Measurements from ENCODE around the gene NUP50.

Gene NUP50

DNA sequence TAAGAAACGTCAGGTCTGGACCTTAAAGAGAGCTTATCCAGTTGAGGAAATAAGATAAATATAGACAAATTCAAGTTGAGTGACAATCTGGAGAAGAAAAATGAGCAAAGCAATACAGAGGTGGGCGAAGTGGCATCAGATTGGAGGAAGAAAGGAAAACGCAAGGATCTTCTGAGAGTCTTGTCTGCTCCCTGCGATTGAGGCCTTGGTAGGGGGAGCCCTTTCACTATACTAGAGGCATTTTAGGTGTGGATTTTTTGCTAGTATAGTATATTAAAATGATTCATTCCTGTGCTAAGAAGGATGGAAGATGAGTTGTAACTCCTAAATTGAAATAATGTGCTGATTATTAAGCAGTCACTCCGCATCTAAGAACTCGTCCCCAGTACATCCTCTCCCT, 8.1 kb downstream of the NUP50 start:
- TF ChIP-seq, protein P1, sequence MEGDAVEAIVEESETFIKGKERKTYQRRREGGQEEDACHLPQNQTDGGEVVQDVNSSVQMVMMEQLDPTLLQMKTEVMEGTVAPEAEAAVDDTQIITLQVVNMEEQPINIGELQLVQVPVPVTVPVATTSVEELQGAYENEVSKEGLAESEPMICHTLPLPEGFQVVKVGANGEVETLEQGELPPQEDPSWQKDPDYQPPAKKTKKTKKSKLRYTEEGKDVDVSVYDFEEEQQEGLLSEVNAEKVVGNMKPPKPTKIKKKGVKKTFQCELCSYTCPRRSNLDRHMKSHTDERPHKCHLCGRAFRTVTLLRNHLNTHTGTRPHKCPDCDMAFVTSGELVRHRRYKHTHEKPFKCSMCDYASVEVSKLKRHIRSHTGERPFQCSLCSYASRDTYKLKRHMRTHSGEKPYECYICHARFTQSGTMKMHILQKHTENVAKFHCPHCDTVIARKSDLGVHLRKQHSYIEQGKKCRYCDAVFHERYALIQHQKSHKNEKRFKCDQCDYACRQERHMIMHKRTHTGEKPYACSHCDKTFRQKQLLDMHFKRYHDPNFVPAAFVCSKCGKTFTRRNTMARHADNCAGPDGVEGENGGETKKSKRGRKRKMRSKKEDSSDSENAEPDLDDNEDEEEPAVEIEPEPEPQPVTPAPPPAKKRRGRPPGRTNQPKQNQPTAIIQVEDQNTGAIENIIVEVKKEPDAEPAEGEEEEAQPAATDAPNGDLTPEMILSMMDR (IDR thresholded peaks at IDR 0.05; ENCODE audit: extremely low read depth, missing control alignments): no peak
- no peak for DNase-seq (ENCODE audit: low spot score)

DNA sequence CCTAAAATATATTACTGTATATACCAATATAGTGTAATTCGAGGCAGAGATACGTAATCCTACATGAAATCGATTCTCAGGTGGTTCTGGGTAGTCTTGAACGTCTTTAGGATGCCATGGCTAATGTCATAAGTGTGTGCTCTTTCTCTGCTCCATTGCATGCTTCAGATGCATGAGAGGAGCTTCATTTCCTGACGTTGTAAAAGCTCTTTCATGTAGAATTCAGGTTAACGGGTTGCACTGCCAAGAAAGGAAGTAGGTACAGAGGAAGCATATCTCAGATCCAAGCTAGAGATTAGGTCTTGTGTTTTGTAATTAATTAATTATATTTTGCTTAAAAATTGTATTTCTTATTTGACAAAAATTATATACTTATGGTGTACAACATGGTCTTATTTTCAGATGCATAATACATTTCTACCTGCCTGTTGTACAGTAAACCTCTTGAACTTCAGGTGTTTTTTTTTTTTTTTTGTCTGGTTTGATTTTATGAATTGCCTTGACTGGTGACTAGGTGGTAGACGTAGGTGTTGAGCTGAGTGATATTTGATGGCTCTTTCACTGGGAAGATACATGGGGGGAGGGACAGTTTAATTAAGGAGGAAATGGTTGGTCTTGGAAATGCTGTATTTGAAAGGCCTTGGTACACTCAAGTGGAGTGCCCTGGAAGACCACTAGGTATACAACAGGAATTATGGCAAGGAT, 9.3 kb downstream of the NUP50 start:
- no peak for DNase-seq (ENCODE audit: low spot score)
- TF ChIP-seq, protein P1 (IDR thresholded peaks at IDR 0.05; ENCODE audit: extremely low read depth, missing control alignments): no peak

DNA sequence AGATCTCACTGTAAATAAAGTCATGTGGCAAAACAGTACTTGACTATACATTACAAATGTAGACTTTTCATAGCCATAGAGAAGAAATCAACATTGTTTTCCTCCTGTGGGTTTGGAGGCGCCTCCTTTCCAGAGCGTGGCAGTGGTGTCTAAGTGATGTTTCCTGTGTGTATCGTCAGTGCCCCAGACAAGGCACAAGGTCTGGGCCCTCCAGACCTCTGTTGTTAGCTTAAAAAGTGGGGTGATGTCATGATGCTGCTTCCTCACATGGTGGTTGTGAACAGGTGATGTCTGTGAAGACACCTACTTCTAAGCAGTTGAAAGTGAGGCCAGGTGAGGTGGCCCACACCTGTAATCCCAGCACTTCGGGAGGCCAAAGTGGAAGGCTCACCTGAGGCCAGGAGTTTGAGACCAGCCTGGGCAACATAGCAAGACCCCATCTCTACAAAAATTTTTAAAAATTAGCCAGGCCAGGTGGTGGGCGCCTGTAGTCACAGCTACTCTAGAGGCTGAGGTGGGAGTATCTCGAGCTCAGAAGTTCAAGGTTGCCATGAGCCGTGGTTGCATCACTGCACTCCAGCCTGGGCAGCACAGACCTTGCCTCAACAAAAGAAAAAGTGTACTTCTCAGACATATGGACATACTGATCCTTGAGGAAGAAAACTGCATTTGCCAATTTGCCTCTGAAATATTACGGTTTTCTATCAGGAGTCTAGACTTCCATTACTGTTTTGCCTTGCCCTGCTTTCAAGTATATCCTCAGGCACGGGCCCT, 15.7 kb downstream of the NUP50 start:
- DNase-seq (ENCODE audit: low spot score): no peak
- TF ChIP-seq, protein P1 (IDR thresholded peaks at IDR 0.05; ENCODE audit: extremely low read depth, missing control alignments): no peak

DNA sequence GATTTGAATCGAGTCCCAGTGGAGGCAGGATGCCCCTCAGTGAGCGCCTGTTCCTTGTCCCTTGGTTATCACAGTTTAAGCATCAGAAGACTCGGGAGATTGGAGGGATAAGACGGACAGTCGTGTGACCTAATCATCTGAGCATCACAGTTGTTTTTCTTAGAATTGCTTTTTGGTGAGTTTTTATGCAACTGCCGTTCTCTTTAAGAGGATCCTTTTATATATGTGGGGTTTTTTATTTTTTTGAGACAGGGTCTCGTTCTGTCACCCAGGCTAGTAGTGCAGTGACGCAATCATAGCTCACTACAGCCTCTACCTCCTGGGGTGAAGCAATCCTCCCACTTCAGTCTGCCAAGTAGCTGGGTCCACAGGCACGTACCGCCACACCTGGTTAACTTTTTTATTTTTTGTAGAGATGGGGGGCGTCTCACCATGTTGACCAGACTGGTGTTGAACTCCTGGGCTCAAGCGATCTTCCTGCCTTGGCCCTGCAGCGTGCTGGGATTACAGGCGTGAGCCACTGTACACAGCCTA, 16.5 kb downstream of the NUP50 start:
- TF ChIP-seq, protein P1 (IDR thresholded peaks at IDR 0.05; ENCODE audit: extremely low read depth, missing control alignments): no peak
- DNase-seq (ENCODE audit: low spot score): no peak

DNA sequence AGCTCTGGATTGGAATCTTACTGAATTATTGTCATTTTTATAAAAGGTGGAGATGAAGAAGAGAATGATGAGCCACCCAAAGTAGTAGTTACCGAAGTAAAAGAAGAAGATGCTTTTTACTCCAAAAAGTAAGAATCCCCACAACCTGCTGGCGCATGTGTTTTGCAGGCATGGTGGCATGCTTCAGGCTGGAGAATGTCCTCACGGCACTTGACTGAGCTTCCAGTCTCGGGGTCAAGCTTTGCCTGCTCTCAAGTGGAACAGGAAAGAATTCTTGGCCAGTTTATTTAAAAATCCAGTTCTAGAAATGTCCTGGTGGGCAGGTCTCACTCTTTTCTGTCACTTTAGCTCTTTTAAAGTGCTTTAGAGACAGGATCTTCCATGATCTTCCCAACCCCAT, 17.5 kb downstream of the NUP50 start:
- DNase-seq (ENCODE audit: low spot score): no peak
- TF ChIP-seq, protein P1 (IDR thresholded peaks at IDR 0.05; ENCODE audit: extremely low read depth, missing control alignments): no peak

DNA sequence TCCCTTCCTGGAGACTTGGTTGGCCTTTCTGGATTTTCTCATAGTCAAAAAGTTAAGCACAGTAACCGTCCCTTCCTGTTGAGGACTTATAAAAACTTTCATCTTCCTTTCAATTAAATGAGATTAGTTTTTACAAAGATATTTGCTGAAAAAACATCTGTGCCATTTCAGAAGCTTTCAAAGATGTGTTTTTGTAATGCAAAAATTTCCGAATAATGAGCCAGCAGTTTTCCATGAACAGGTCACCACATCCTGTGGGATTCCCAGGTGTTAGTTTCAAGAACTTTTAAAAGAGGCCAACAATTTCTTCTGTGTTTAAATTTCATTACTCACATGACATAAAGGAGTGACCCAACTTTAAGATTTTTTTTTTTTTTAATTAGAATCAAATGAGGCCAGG, 18.0 kb downstream of the NUP50 start:
- TF ChIP-seq, protein P1 (IDR thresholded peaks at IDR 0.05; ENCODE audit: extremely low read depth, missing control alignments): no peak
- DNase-seq (ENCODE audit: low spot score): no peak

DNA sequence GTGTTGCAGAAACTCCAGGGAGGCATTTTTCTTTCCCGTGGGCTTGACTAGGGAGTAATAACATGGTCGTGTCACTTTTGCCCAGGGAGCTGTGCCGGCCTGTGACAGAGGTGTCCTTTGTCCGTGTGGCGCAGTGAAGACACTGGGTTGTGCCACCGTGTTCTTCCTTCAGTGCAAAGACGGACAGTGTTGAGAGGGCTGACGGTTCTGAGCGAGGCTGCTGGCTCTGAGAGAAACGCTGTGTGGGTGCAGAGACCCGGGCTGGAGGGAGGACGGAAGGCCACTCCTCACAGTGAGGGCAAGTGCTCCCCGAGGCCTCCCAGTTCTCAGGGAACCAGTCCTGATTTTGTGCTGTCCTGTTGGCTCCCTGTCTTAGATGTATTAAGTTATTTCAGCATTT, 20.2 kb downstream of the NUP50 start:
- no peak for DNase-seq (ENCODE audit: low spot score)
- TF ChIP-seq, protein P1 (IDR thresholded peaks at IDR 0.05; ENCODE audit: extremely low read depth, missing control alignments): no peak
